ENCODE data around the gene GPC6.

GPC6 gene

DNA sequence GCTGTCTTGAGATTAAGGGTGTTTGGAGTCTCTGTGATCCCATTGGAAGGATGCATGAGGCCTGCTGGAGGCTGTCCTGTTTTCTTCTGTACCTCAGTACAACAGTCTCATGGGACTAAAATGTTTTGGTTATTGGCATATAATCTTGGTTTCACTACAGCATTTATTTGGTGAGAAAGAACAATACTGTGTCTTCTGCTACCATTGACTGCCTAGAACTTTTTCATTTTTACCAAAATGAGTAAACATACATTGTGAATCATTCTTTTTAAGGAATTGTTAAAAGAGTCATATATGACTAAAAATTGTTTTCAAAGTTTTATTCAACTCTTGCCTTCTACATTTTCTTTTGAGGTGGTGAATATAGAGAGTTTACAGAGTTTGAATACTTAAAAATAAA, 459.8 kb downstream of the GPC6 start:
- Histone ChIP-seq H3K23ac (ENCODE audit: low read depth, low read length, poor library complexity) (no peak overlapping the region), H4K8ac (ENCODE audit: low read depth, low read length) (no peak overlapping the region), H2BK5ac (ENCODE audit: low read length) (no peak overlapping the region), H4K91ac (ENCODE audit: low read depth, low read length, poor library complexity) (no peak overlapping the region), H3K4me1 (ENCODE audit: control insufficient read depth in 2 of 2, insufficient read depth in 1 of 2, low read depth in 1 of 2, low read length in 2 of 2) (no peaks in the 10 kb centered on the region), H2AFZ (ENCODE audit: low read length) (no peak overlapping the region), H2BK12ac (ENCODE audit: low read length) (no peak overlapping the region), H3K4me2 (ENCODE audit: insufficient read depth, low read length, poor library complexity, severe bottlenecking) (no peak overlapping the region), H2BK15ac (ENCODE audit: low read length) (no peak overlapping the region), H3K9ac (ENCODE audit: low read depth, low read length, poor library complexity) (no peak overlapping the region), H3K79me1 (ENCODE audit: low read depth, low read length) (no peaks in the 10 kb centered on the region), H3K27ac (replicated peaks; ENCODE audit: low read length) (no peak overlapping the region), H3K27me3 (ENCODE audit: control insufficient read depth in 3 of 3, insufficient read depth in 3 of 3, low read depth in 1 of 3, low read length in 3 of 3) (no peaks in the 10 kb centered on the region), H3K4ac (ENCODE audit: low read length) (no peak overlapping the region), H3K36me3 (replicated peaks in 1 of 2; ENCODE audit: control insufficient read depth in 2 of 2, insufficient read depth in 2 of 2, low read length in 2 of 2) (no peaks in the 10 kb centered on the region), H2BK120ac (ENCODE audit: low read depth, low read length) (no peak overlapping the region), H3K9me3 (replicated peaks in 1 of 2; ENCODE audit: control insufficient read depth in 2 of 2, insufficient read depth in 1 of 2, low read depth in 1 of 2, low read length in 2 of 2) (no peaks in the 10 kb centered on the region), H3K14ac (ENCODE audit: low read length) (no peak overlapping the region), H3K18ac (ENCODE audit: low read length) (no peak overlapping the region), H2AK5ac (ENCODE audit: low read depth, low read length) (no peak overlapping the region), H3K4me3 (ENCODE audit: low read length in 2 of 2) (no peak overlapping the region)
- DNase-seq (ENCODE audit: low spot score): no peak

- Histone ChIP-seq H3K27ac (replicated peaks; ENCODE audit: low read length) (no peak overlapping the region), H3K4me2 (ENCODE audit: insufficient read depth, low read length, poor library complexity, severe bottlenecking) (no peak overlapping the region), H3K9me3 (replicated peaks in 1 of 2; ENCODE audit: control insufficient read depth in 2 of 2, insufficient read depth in 1 of 2, low read depth in 1 of 2, low read length in 2 of 2) (no peaks in the 10 kb centered on the region), H3K14ac (ENCODE audit: low read length) (no peak overlapping the region), H3K4me1 (ENCODE audit: control insufficient read depth in 2 of 2, insufficient read depth in 1 of 2, low read depth in 1 of 2, low read length in 2 of 2) (no peaks in the 10 kb centered on the region), H3K18ac (ENCODE audit: low read length) (no peak overlapping the region), H4K8ac (ENCODE audit: low read depth, low read length) (no peak overlapping the region), H2BK12ac (ENCODE audit: low read length) (no peak overlapping the region), H3K36me3 (replicated peaks in 1 of 2; ENCODE audit: control insufficient read depth in 2 of 2, insufficient read depth in 2 of 2, low read length in 2 of 2) (no peaks in the 10 kb centered on the region), H4K91ac (ENCODE audit: low read depth, low read length, poor library complexity) (no peak overlapping the region), H2BK15ac (ENCODE audit: low read length) (no peak overlapping the region), H3K9ac (ENCODE audit: low read depth, low read length, poor library complexity) (no peak overlapping the region), H3K4ac (ENCODE audit: low read length) (no peak overlapping the region), H2AK5ac (ENCODE audit: low read depth, low read length) (no peak overlapping the region), H2AFZ (ENCODE audit: low read length) (no peak overlapping the region), H3K79me1 (ENCODE audit: low read depth, low read length) (no peaks in the 10 kb centered on the region), H3K23ac (ENCODE audit: low read depth, low read length, poor library complexity) (no peak overlapping the region), H2BK5ac (ENCODE audit: low read length) (no peak overlapping the region), H2BK120ac (ENCODE audit: low read depth, low read length) (no peak overlapping the region), H3K27me3 (ENCODE audit: control insufficient read depth in 3 of 3, insufficient read depth in 3 of 3, low read depth in 1 of 3, low read length in 3 of 3) (no peaks in the 10 kb centered on the region), H3K4me3 (ENCODE audit: low read length in 2 of 2) (no peak overlapping the region)
- no peak for DNase-seq (ENCODE audit: low spot score)
These were observed 460.7 kb downstream of the GPC6 start for GRCh38 chr13:93687261-93687660.

- Histone ChIP-seq H3K79me1 (ENCODE audit: low read depth, low read length) (no peaks in the 10 kb centered on the region), H3K9me3 (replicated peaks in 1 of 2; ENCODE audit: control insufficient read depth in 2 of 2, insufficient read depth in 1 of 2, low read depth in 1 of 2, low read length in 2 of 2) (no peaks in the 10 kb centered on the region), H3K27me3 (ENCODE audit: control insufficient read depth in 3 of 3, insufficient read depth in 3 of 3, low read depth in 1 of 3, low read length in 3 of 3) (no peaks in the 10 kb centered on the region), H3K4me1 (ENCODE audit: control insufficient read depth in 2 of 2, insufficient read depth in 1 of 2, low read depth in 1 of 2, low read length in 2 of 2) (no peaks in the 10 kb centered on the region), H2AFZ (ENCODE audit: low read length) (no peak overlapping the region), H2BK12ac (ENCODE audit: low read length) (no peak overlapping the region), H3K4me3 (ENCODE audit: low read length in 2 of 2) (no peak overlapping the region), H2BK5ac (ENCODE audit: low read length) (no peak overlapping the region), H2AK5ac (ENCODE audit: low read depth, low read length) (no peak overlapping the region), H3K14ac (ENCODE audit: low read length) (no peak overlapping the region), H3K23ac (ENCODE audit: low read depth, low read length, poor library complexity) (no peak overlapping the region), H4K91ac (ENCODE audit: low read depth, low read length, poor library complexity) (no peak overlapping the region), H3K18ac (ENCODE audit: low read length) (no peak overlapping the region), H4K8ac (ENCODE audit: low read depth, low read length) (no peak overlapping the region), H3K27ac (replicated peaks; ENCODE audit: low read length) (no peak overlapping the region), H2BK120ac (ENCODE audit: low read depth, low read length) (no peak overlapping the region), H3K9ac (ENCODE audit: low read depth, low read length, poor library complexity) (no peak overlapping the region), H3K4me2 (ENCODE audit: insufficient read depth, low read length, poor library complexity, severe bottlenecking) (no peak overlapping the region), H3K36me3 (replicated peaks in 1 of 2; ENCODE audit: control insufficient read depth in 2 of 2, insufficient read depth in 2 of 2, low read length in 2 of 2) (no peaks in the 10 kb centered on the region), H3K4ac (ENCODE audit: low read length) (no peak overlapping the region), H2BK15ac (ENCODE audit: low read length) (no peak overlapping the region)
- no peak for DNase-seq (ENCODE audit: low spot score)
These were observed 462.7 kb downstream of the GPC6 start for GRCh38 chr13:93689333-93689732.

DNA sequence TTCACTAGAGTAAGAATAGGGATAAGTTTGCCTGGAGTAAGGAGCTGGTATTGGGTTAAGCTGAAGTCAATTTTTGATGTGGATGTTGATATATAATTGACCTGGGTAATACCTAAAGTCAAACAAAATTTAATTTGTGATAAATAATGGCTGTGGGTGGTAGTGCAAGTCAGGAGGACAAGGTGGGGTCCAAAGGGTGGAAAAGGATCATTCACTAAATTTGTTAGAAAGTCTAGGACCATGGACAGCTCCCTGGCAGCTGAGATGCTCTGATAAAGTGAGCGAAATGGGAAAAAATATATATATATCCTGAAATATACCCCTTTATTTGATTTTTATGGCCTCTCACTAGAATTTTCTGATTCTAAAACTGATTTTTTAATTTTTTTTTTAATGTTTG, 463.5 kb downstream of the GPC6 start:
- Histone ChIP-seq H4K8ac (ENCODE audit: low read depth, low read length) (no peak overlapping the region), H3K27ac (replicated peaks; ENCODE audit: low read length) (no peak overlapping the region), H3K9me3 (replicated peaks in 1 of 2; ENCODE audit: control insufficient read depth in 2 of 2, insufficient read depth in 1 of 2, low read depth in 1 of 2, low read length in 2 of 2) (no peaks in the 10 kb centered on the region), H2BK120ac (ENCODE audit: low read depth, low read length) (no peak overlapping the region), H2AK5ac (ENCODE audit: low read depth, low read length) (no peak overlapping the region), H3K36me3 (replicated peaks in 1 of 2; ENCODE audit: control insufficient read depth in 2 of 2, insufficient read depth in 2 of 2, low read length in 2 of 2) (no peaks in the 10 kb centered on the region), H3K4ac (ENCODE audit: low read length) (no peak overlapping the region), H3K4me2 (ENCODE audit: insufficient read depth, low read length, poor library complexity, severe bottlenecking) (no peak overlapping the region), H3K27me3 (ENCODE audit: control insufficient read depth in 3 of 3, insufficient read depth in 3 of 3, low read depth in 1 of 3, low read length in 3 of 3) (no peaks in the 10 kb centered on the region), H2BK12ac (ENCODE audit: low read length) (no peak overlapping the region), H3K4me3 (ENCODE audit: low read length in 2 of 2) (no peak overlapping the region), H2BK5ac (ENCODE audit: low read length) (no peak overlapping the region), H3K9ac (ENCODE audit: low read depth, low read length, poor library complexity) (no peak overlapping the region), H3K23ac (ENCODE audit: low read depth, low read length, poor library complexity) (no peak overlapping the region), H3K79me1 (ENCODE audit: low read depth, low read length) (no peaks in the 10 kb centered on the region), H4K91ac (ENCODE audit: low read depth, low read length, poor library complexity) (no peak overlapping the region), H2BK15ac (ENCODE audit: low read length) (no peak overlapping the region), H3K14ac (ENCODE audit: low read length) (no peak overlapping the region), H3K4me1 (ENCODE audit: control insufficient read depth in 2 of 2, insufficient read depth in 1 of 2, low read depth in 1 of 2, low read length in 2 of 2) (no peaks in the 10 kb centered on the region), H3K18ac (ENCODE audit: low read length) (no peak overlapping the region), H2AFZ (ENCODE audit: low read length) (no peak overlapping the region)
- DNase-seq (ENCODE audit: low spot score): peak; percentile 48
- WGBS, 2 donors (ENCODE audit: extremely low coverage in 2 of 2, insufficient read length in 2 of 2, insufficient replicate concordance in 1 of 2): no CpG with 5 or more reads among the region's 1 CpG

All from neuronal stem cell (in vitro differentiated cells).